Skeletal muscle cell (primary cell): ENCODE data around the gene CALR.
A peak's percentile ranks its signal among the peaks of the same experiment; 100 is the strongest.

Source experiments
- DNase-seq: peaks from one replicate; pipeline ENCODE4 v3.0.0-alpha.2; 2010; ENCODE audit warnings: low read depth
- H3K4me3 ChIP-seq: 2 replicates; pipeline ENCODE4 v1.5.1; 2011; ENCODE audit warnings: low read depth, mild to moderate bottlenecking, control low read depth, low read length, moderate library complexity

CALR gene

DNA sequence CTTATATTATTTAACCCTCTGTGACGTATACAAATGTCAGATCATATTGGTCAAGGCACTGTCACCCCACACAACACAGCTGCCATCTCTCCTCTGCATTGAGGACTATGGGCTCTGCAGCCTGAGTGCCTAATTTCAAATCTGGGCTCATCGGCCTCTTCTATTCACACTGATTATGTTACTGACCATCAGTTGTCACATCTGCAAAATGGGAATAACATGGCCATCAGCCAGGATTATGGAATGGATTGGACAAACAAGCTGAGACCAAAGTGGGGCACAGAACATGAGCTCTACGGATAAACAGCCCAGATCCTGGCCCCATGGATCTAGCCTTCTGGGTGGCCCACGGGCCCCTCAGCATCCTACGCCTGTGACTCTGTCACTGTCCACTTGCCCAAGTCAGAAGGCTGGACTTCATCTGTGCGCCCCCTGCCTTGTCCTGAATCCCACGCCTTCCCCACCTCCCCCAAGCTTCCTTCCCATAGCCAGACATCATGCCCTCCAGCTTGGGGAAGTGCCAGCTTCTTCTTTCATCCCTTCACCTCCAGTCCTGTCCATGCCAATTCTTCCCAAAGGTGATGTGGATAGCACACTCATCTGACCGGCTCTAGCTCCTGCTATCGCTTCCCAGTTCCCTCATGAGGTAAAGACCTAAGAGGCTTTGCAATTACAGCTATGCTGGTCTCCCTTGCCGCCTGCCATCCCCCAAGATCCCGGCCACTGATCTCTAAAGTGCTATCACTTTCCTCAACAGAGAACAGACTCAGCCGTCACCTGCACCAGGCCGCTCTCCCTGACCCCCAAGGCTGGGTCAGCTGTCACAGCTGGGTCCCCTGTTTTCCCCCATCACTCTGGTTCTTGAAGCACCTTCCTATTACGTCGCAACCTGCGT is 5.8 kb upstream of the CALR start:
- no peak for DNase-seq
- peak overlapping the region; percentile 97 for H3K4me3 ChIP-seq

DNA sequence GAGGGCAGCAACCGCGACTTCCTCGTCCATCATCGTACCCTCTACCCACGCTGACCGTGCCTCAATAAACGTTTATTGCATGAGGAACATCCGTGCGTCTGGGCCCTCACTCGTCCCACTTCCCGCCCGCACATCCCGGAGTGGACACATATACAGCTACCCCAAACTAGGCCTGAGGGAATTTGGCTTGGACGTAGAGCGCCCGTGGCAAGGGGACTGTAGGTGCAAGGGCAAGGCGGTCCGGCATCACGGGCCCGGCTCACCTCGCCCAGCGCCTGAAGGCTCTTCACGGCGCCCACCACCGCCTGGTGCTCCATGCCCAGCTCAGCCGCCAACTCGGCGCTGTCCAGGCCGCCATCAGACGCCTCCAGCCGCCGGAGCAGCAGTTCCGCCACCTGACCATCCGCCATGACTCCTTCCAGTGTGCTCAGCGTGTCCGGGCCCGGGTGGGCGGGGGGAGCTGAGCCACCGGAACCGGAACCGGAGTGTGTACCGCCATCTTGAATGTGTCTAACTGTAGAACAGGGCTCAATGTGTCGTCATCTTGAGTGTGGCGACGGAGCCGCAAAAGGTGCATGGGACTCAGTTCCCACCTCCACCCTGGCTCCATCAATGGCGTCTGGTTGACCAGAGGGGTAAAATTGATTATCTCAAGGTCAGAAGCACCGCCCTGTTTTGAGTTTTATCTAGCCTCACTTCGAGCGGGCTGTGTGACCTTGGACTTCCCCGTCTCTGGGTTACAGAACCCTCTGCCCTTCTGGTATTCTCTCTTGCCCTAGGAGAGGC is 4.9 kb upstream of the CALR start, which contains the start of gene FARSA:
Gene FARSA (minus strand): TSS at position 425 of the 786 bp plus-strand sequence. CDS start 15 bp downstream, at position 410.
- H3K4me3 ChIP-seq, result peak within 1 kb of the TSS; percentile 97
- DNase-seq, result peak; percentile 68

DNA sequence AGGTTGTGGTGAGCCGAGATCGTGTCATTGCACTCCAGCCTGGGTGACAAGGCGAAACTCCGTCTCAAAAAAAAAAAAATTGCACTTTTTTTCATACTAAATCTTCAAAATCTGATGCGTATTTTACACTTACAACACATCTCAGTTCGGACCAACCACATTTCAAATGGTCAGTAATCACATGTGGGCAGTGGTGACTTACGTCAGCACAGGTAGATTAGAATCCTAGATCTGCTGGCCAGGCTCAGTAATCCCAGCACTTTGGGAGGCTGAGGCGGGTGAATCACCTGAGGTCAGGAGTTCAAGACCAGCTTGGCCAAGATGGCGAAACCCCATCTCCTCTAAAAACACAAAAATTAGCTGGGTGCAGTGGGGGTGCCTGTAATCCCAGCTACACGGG is 3.3 kb upstream of the CALR start:
- no peak for DNase-seq
- H3K4me3 ChIP-seq, result no peak overlapping the region

DNA sequence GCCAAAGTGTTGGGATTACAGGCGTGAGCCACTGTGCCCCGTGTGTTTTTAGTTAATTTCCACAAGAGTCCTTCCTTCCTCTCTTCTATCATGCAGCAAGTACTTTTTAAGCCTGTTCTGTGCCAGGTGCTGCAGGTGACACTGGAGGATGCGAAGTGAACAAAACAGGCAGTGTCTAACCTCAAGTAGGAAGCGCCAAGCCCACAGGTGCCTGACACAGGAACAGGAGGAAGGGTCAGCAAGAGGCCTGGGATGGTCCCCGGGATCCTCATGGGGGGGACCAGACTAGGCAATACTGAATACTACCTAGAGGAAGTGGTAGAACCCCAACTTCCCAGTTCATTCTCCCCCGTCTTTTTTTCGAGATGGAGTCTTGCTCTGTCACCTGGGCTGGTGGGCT is 1.8 kb upstream of the CALR start:
- DNase-seq, result no peak
- no peak overlapping the region for H3K4me3 ChIP-seq

DNA sequence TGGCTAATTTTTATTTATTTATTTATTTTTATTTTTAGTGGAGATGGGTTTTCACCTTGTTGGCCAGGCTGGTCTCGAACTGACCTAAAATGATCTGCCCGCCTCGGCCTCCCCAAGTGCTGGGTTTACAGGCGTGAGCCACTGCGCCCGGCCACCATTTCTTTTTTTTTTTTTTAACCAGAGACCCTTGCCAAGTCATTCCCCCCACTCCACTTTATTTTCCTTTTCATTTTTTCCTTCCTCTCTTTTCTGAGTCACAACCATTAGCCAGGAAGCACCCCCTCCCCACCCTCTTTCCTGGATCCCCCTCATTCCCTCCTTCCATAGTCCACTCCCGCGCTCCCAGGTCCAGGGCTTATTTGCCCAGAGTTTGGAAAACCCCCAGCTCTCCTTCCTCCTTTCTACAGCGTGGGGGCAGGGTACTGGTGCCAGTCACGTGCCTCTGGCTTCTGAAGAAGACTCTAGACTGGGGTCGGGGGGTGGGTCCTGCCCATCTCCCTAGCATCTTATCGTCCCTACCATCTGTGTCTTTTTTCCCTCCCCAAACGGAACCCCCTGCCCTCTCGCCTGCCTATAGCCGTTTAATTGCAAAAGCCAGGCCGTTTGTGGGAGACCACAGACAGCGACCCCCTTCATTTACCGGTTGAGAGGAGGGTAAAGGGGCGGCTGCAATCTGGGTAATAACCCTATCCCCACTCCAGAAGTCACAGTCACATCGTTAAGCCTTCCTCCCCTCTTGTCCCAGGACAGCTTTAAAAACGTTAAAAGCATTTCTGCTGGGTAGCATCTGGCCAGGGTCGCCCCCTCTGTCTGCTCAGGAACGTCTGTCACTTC is 1.1 kb upstream of the CALR start:
- peak overlapping the region; percentile 55 for H3K4me3 ChIP-seq
- no peak for DNase-seq

DNA sequence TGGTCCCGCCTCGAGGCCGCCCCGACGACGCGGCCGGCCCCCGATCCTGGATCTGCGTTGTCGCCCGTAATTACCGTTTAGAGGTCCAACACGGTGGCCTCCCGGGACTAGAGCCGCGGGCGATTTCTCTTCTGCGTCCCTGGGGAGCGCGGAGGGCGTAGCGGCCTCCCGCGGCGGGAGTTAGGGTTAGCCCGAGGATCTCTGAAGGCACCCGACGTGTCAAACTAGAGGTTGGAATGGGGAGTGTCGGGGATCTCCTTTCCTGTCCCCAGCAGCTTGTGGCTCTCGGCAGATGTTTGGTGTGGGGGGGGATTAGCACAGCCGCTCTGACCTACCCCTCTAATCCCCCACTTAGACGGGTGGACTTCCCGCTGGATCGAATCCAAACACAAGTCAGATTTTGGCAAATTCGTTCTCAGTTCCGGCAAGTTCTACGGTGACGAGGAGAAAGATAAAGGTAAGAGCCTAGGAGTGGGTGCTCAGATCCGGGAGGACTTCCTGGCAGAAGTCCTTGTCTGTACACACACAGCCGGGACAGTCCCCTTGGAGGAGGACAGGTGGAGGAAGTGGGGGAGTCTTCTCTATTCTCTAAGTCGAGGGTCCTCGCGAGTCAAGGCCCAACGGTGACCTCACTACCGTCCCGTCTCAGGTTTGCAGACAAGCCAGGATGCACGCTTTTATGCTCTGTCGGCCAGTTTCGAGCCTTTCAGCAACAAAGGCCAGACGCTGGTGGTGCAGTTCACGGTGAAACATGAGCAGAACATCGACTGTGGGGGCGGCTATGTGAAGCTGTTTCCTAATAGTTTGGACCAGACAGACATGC is 581 bp downstream of the CALR start:
- peak; percentile 26 for DNase-seq

DNA sequence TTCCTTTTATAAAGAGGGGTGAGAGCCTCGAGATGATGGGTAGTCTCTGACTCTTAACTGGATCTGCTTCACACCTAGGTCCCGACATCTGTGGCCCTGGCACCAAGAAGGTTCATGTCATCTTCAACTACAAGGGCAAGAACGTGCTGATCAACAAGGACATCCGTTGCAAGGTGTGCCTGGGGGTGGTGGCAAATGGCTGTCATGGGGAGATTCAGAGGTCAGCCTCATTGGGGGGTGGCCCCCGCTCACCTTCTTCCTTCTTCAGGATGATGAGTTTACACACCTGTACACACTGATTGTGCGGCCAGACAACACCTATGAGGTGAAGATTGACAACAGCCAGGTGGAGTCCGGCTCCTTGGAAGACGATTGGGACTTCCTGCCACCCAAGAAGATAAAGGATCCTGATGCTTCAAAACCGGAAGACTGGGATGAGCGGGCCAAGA is 1.6 kb downstream of the CALR start:
- DNase-seq, result no peak

More for the DNA sequence above, 581 bp downstream of the CALR start:
- H3K4me3 ChIP-seq, result peak overlapping the region; percentile 91

DNA sequence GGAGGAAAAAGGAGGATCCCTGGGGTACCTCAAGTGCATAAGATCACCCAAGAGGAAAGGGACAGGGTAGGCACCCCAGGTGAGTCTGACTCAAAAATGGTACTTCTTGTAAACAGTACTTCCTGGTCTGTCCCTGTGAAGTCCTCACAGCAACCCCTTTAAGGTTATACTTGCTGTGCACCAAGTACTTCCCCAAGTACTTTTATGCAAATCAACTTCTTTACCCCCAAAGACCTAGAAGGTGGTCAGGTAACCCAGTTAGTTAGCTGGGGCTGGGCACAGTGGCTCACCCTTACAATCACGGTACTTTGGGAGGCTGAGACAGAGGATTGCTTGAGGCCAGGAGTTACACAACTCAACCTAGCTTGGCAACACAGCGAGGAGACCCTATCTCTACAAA is 2.5 kb downstream of the CALR start:
- H3K4me3 ChIP-seq, result peak overlapping the region; percentile 91
- DNase-seq, result no peak

More for the DNA sequence above, 1.6 kb downstream of the CALR start:
- H3K4me3 ChIP-seq, result peak overlapping the region; percentile 91

DNA sequence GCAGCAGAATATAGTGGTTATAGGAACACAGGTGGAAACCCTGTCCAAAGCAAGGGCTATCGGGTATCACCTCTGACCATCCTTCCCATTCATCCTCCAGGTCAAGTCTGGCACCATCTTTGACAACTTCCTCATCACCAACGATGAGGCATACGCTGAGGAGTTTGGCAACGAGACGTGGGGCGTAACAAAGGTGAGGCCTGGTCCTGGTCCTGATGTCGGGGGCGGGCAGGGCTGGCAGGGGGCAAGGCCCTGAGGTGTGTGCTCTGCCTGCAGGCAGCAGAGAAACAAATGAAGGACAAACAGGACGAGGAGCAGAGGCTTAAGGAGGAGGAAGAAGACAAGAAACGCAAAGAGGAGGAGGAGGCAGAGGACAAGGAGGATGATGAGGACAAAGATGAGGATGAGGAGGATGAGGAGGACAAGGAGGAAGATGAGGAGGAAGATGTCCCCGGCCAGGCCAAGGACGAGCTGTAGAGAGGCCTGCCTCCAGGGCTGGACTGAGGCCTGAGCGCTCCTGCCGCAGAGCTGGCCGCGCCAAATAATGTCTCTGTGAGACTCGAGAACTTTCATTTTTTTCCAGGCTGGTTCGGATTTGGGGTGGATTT is 5.1 kb downstream of the CALR start:
- no peak overlapping the region for H3K4me3 ChIP-seq
- no peak for DNase-seq

DNA sequence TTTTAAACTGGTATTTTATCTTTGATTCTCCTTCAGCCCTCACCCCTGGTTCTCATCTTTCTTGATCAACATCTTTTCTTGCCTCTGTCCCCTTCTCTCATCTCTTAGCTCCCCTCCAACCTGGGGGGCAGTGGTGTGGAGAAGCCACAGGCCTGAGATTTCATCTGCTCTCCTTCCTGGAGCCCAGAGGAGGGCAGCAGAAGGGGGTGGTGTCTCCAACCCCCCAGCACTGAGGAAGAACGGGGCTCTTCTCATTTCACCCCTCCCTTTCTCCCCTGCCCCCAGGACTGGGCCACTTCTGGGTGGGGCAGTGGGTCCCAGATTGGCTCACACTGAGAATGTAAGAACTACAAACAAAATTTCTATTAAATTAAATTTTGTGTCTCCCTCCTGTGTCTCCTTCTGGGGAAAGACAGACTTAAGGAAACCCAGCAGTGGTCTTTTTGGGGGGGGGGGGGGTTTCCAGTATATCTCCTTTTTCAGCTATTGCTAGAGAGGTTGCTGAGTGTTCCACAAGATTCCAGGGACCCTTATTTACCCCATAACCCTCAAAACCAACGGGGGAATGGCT is 5.8 kb downstream of the CALR start:
- no peak for DNase-seq
- no peak overlapping the region for H3K4me3 ChIP-seq

DNA sequence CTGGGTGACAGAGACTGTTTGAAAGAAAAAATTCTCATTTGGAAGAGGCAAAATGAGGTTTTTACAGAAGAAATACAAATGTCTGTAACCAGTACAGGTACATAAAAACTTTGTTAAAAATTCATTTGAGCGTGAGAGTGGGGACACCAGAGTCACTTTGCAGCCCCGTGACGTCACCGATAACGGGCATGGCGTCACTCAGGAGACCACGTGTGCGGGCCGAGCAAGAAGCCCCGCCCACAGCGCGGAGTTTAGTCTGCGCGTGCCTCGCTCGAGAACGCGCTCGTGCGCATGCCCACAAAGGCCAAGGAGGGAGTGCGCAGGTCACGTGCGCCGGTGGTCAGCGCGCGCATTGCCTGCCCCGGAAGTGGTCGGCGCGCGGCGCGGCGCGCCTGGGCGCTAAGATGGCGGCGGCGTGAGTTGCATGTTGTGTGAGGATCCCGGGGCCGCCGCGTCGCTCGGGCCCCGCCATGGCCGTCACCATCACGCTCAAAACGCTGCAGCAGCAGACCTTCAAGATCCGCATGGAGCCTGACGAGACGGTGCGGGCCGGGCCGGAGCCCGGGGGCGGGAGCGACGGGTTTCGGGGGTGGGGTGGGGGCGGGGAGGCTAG is 7.2 kb downstream of the CALR start, which contains the start of gene RAD23A:
Gene RAD23A (plus strand): TSS at position 384 of the 613 bp plus-strand sequence. CDS start 87 bp downstream, at position 471.
- peak; percentile 95 for DNase-seq
- peak within 1 kb of the TSS; percentile 68 for H3K4me3 ChIP-seq

DNA sequence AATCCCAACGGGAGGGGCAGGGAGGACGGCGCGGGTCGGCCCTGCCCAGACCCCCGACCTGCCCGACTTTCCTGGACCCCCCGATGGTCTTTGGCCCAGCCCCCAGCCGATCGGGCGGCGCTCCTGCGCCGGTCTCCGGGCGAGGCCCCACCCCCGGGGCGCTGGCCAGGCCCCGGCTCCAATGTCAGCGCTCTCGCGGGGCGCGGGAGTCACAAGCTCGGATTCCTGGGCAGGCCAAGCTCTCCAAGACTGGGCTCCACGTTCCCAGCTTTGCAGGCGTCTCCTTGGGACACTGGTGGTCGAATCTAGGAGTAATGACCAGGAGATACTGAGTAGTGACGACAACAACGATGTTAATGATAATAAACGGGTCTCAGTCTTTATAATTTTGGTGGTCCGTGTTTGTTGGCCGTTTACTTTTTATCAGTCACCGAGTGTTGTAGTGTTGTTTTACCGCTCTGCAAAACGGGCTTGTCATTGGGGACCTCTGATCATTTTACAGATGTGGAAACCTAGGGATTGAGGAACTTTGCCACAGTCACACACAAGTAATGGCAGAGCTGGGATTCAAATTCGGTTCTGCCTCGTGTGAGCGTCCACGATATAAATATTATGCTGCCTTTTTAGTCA is 7.8 kb downstream of the CALR start:
- peak; percentile 54 for DNase-seq
- H3K4me3 ChIP-seq, result peak overlapping the region; percentile 68

DNA sequence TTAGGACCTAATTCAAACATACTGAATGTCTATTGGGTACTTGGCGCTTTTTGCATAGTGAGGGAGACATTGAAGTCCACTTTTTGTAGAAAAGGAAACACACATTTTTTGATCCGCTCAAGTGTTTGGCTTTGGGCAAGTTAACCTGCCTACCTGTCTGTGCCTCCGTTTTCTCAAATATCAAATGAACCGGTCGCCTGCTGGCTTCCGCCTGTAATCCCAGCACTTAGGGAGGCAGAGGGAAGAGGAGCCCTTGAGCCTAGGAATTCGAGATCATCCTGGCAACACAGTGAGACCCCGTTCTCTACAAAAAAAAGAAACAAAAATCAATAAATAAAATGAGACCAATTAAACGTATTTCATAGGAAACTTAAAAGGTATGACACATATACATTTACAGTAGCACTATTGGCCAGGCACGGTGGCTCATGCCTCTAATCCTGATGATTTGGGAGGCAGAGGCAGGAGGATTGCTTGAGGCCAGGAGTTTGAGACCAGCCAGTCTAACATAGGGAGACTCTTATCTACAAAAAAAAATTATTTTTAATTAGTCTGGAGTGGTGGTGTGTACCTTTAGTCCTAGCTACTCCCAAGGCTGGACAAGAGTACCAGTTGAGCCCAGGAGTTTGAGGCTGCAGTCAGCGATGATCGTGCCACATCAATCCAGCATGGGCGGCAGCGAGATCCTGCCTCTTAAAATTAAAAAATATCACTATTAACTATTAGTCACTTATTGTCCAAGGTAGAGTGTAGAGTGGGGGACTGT is 8.5 kb downstream of the CALR start:
- no peak for DNase-seq
- H3K4me3 ChIP-seq, result peak overlapping the region; percentile 68

DNA sequence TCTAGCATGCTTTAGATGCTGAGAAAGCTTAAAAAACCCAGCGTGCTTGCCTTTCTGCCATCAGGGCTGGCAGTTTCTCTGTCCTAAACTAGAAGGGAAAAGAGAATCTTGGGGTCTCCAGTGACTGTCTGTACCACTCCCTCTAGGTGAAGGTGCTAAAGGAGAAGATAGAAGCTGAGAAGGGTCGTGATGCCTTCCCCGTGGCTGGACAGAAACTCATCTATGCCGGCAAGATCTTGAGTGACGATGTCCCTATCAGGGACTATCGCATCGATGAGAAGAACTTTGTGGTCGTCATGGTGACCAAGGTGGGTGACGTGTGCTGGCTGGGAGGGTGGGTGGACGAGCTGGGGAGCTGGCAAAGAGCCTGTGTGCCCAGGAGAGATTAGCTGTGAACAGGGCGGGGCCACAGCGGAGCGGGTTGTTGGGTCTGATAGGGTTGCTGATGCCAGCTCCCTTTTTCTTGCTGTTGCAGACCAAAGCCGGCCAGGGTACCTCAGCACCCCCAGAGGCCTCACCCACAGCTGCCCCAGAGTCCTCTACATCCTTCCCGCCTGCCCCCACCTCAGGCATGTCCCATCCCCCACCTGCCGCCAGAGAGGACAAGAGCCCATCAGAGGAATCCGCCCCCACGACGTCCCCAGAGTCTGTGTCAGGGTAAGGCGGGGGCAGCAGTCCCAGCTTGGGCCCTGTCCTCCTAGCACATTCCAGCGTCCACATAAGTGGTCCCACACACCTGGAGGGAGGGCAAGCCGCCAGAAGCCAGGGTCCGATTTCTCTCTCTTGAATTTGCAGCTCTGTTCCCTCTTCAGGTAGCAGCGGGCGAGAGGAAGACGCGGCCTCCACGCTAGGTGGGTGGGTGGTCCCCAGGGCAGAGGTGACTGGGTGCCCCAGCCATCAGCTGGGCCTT is 9.5 kb downstream of the CALR start:
- DNase-seq, result no peak
- no peak overlapping the region for H3K4me3 ChIP-seq

DNA sequence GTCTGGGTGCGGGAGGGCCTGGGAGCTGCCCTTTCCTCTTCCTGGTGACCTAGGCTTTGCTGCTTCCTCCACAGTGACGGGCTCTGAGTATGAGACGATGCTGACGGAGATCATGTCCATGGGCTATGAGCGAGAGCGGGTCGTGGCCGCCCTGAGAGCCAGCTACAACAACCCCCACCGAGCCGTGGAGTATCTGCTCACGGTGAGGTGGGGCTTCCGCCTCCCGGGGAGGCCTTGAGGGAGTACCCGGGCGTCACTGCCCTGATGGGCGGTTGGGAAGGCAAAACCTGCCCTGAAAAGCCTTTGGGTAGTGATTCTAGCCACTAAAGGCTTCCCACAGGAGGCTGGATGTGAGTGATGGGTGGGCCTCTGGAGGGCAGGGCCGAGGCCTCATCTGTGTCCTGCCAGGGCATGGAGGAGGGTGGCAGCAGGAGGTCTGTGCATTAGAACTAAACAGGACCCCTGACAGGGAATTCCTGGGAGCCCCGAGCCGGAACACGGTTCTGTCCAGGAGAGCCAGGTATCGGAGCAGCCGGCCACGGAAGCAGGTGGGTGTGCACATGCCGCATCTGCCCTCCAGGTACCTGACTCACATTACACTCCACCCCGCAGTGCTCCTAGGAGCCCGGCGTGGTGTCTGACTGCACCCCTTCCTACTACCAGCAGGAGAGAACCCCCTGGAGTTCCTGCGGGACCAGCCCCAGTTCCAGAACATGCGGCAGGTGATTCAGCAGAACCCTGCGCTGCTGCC is 10.4 kb downstream of the CALR start:
- no peak overlapping the region for H3K4me3 ChIP-seq
- DNase-seq, result no peak
